Activated naive CD8-positive, alpha-beta T cell treated with anti-CD3 and anti-CD28 coated beads, Interleukin-2, amount 10 ng/mL, durations not matched to agents 7 days and 5 days (primary cell): Measurements from ENCODE around the gene ZNRF3. TPM values are rescaled to one million over a fixed set of nuclear protein-coding genes. Genes with fewer than 3 reads are reported as not detected.
A peak's percentile ranks its signal among the peaks of the same experiment; 100 is the strongest.
"Not testable (repeated sequence)": the region's sequence is repeated elsewhere in the genome, so short reads cannot be mapped to it uniquely, and the experiment has no call there.

Experiments used
- ATAC-seq: fragments of 150-1000 bp; cut with Tn5 transposase; one replicate; pipeline ENCODE4 v1.10.0; 2021; ENCODE audit warnings: low read depth, moderate library complexity
- POLR2A ChIA-PET: fragments of 350-600 bp; sonication (Branson Sonifier 250); formaldehyde crosslinking; loops from one replicate; lab custom pipeline; 2021; ENCODE audit warnings: antibody characterized with exemption; lab: Charles Lee
- DNase-seq: peaks from one replicate; pipeline ENCODE4 v3.0.0; 2021
- H3K27ac Mint-ChIP-seq: one replicate; pipeline ENCODE4 v1.8.0; 2022; ENCODE audit warnings: mild to moderate bottlenecking, mixed read lengths
- H3K27me3 Mint-ChIP-seq: one replicate; pipeline ENCODE4 v1.8.0; 2022; ENCODE audit warnings: mild to moderate bottlenecking, moderate library complexity, mixed read lengths
- H3K36me3 Mint-ChIP-seq: one replicate; pipeline ENCODE4 v1.8.0; 2021; ENCODE audit warnings: mild to moderate bottlenecking, mixed read lengths
- H3K4me1 Mint-ChIP-seq: one replicate; pipeline ENCODE4 v1.8.0; 2021; ENCODE audit warnings: mixed read lengths
- H3K4me3 Mint-ChIP-seq: one replicate; pipeline ENCODE4 v1.8.0; 2022; ENCODE audit warnings: mild to moderate bottlenecking, moderate library complexity, mixed read lengths
- H3K9me3 Mint-ChIP-seq: one replicate; pipeline ENCODE4 v1.8.0; 2021; ENCODE audit warnings: mixed read lengths
- total RNA-seq, 2 experiments: library from RNA; stranded (reverse); gene quantifications; one replicate each; pipeline ENCODE4 v1.2.3, GENCODE V29; 2021

ZNRF3 gene
- total RNA-seq, 2 experiments from 2014 or later = 1.0 to 1.1 TPM

- no peak overlapping the region for H3K4me3 Mint-ChIP-seq
- H3K9me3 Mint-ChIP-seq = no peaks in the 10 kb centered on the region
- peaks cover 27% of the 10 kb centered on the region for H3K27me3 Mint-ChIP-seq
- no peak for DNase-seq
- H3K27ac Mint-ChIP-seq = no peak overlapping the region
- H3K4me1 Mint-ChIP-seq = peaks cover 24% of the 10 kb centered on the region
- no peak for ATAC-seq
- POLR2A ChIA-PET = no interaction called here
- H3K36me3 Mint-ChIP-seq = no peaks in the 10 kb centered on the region
These were observed 21.0 kb downstream of the ZNRF3 start for GRCh38 chr22:28904211-28904896.

- Mint-ChIP-seq H3K27ac (no peak overlapping the region), H3K4me1 (peaks cover 21% of the 10 kb centered on the region), H3K9me3 (no peaks in the 10 kb centered on the region), H3K27me3 (peaks cover 31% of the 10 kb centered on the region), H3K4me3 (no peak overlapping the region), H3K36me3 (no peaks in the 10 kb centered on the region)
- POLR2A ChIA-PET = interaction anchor here (0.6 kb wide), 1 partner anchor 131 kb away, joined by 3 read pairs; no protein-coding TSS in a partner anchor
- DNase-seq (no peak), ATAC-seq (no peak)
These were observed 22.0 kb downstream of the ZNRF3 start for GRCh38 chr22:28905256-28905832.

GRCh38 chr22:28906312-28906711 is 22.9 kb downstream of the ZNRF3 start:
- H3K36me3 Mint-ChIP-seq = no peaks in the 10 kb centered on the region
- POLR2A ChIA-PET = no interaction called here
- no peak for ATAC-seq

GRCh38 chr22:28907311-28908008 is 24.1 kb downstream of the ZNRF3 start:
- H3K27ac Mint-ChIP-seq = no peak overlapping the region
- H3K9me3 Mint-ChIP-seq = no peaks in the 10 kb centered on the region
- DNase-seq = no peak
- peak; percentile 34 for ATAC-seq
- H3K4me3 Mint-ChIP-seq = no peak overlapping the region
- POLR2A ChIA-PET = interaction anchor here (0.8 kb wide), 1 partner anchor 24 kb away, joined by 6 read pairs; the partner anchor contains the start of gene ZNRF3
- peaks cover 32% of the 10 kb centered on the region for H3K27me3 Mint-ChIP-seq
- H3K36me3 Mint-ChIP-seq = no peaks in the 10 kb centered on the region
- peaks cover 21% of the 10 kb centered on the region for H3K4me1 Mint-ChIP-seq

More at GRCh38 chr22:28906312-28906711, 22.9 kb downstream of the ZNRF3 start:
- H3K4me3 Mint-ChIP-seq = no peak overlapping the region
- no peak for DNase-seq
- peaks cover 32% of the 10 kb centered on the region for H3K27me3 Mint-ChIP-seq
- H3K4me1 Mint-ChIP-seq = peaks cover 21% of the 10 kb centered on the region
- no peak overlapping the region for H3K27ac Mint-ChIP-seq
- no peaks in the 10 kb centered on the region for H3K9me3 Mint-ChIP-seq

- not testable (repeated sequence) for H3K36me3 Mint-ChIP-seq, H3K27ac Mint-ChIP-seq, DNase-seq, ATAC-seq, H3K4me3 Mint-ChIP-seq, H3K9me3 Mint-ChIP-seq
- POLR2A ChIA-PET = interaction anchor here (1.0 kb wide), 1 partner anchor 12 kb away, joined by 3 read pairs; no protein-coding TSS in a partner anchor
- peaks cover 27% of the 10 kb centered on the region for H3K27me3 Mint-ChIP-seq
- peaks cover 21% of the 10 kb centered on the region for H3K4me1 Mint-ChIP-seq
These were observed 25.4 kb downstream of the ZNRF3 start for GRCh38 chr22:28908810-28909209.

- Mint-ChIP-seq H3K27me3 (peaks cover 23% of the 10 kb centered on the region), H3K4me3 (peak overlapping the region; percentile 56), H3K27ac (no peak overlapping the region), H3K4me1 (peaks cover 21% of the 10 kb centered on the region), H3K9me3 (no peaks in the 10 kb centered on the region), H3K36me3 (no peaks in the 10 kb centered on the region)
- peak; percentile 94 for ATAC-seq
- no peak for DNase-seq
- POLR2A ChIA-PET = interaction anchor here (1.0 kb wide), 1 partner anchor 13 kb away, joined by 3 read pairs; no protein-coding TSS in a partner anchor
These were observed 26.0 kb downstream of the ZNRF3 start for GRCh38 chr22:28909375-28909774.

- Mint-ChIP-seq H3K9me3 (no peaks in the 10 kb centered on the region), H3K27ac (no peak overlapping the region), H3K4me1 (peaks cover 21% of the 10 kb centered on the region), H3K36me3 (no peaks in the 10 kb centered on the region), H3K4me3 (no peak overlapping the region), H3K27me3 (peaks cover 19% of the 10 kb centered on the region)
- DNase-seq (no peak), ATAC-seq (no peak)
- POLR2A ChIA-PET = no interaction called here
These were observed 27.4 kb downstream of the ZNRF3 start for GRCh38 chr22:28910569-28911303.

GRCh38 chr22:28911304-28911690 is 27.9 kb downstream of the ZNRF3 start:
- Mint-ChIP-seq H3K9me3 (no peaks in the 10 kb centered on the region), H3K27me3 (peaks cover 19% of the 10 kb centered on the region), H3K36me3 (no peaks in the 10 kb centered on the region), H3K4me3 (no peak overlapping the region), H3K27ac (no peak overlapping the region), H3K4me1 (peaks cover 19% of the 10 kb centered on the region)
- no peak for DNase-seq
- POLR2A ChIA-PET = no interaction called here
- ATAC-seq = no peak

GRCh38 chr22:28911777-28912669 is 28.7 kb downstream of the ZNRF3 start:
- no peaks in the 10 kb centered on the region for H3K9me3 Mint-ChIP-seq
- no peak for DNase-seq
- H3K4me3 Mint-ChIP-seq = no peak overlapping the region
- H3K36me3 Mint-ChIP-seq = no peaks in the 10 kb centered on the region
- H3K27me3 Mint-ChIP-seq = peaks cover 22% of the 10 kb centered on the region
- POLR2A ChIA-PET = no interaction called here
- ATAC-seq = no peak
- H3K27ac Mint-ChIP-seq = no peak overlapping the region
- peaks cover 19% of the 10 kb centered on the region for H3K4me1 Mint-ChIP-seq

GRCh38 chr22:28914201-28914600 is 30.8 kb downstream of the ZNRF3 start:
- H3K27me3 Mint-ChIP-seq = peaks cover 20% of the 10 kb centered on the region
- H3K36me3 Mint-ChIP-seq = no peaks in the 10 kb centered on the region
- H3K4me3 Mint-ChIP-seq = no peak overlapping the region
- no peak for DNase-seq
- H3K27ac Mint-ChIP-seq = no peak overlapping the region
- POLR2A ChIA-PET = no interaction called here
- ATAC-seq = no peak
- H3K9me3 Mint-ChIP-seq = no peaks in the 10 kb centered on the region
- H3K4me1 Mint-ChIP-seq = peaks cover 6% of the 10 kb centered on the region

- POLR2A ChIA-PET = no interaction called here
- Mint-ChIP-seq H3K4me3 (no peak overlapping the region), H3K27me3 (peaks cover 26% of the 10 kb centered on the region), H3K4me1 (peaks cover 2% of the 10 kb centered on the region), H3K36me3 (no peaks in the 10 kb centered on the region), H3K27ac (no peak overlapping the region), H3K9me3 (no peaks in the 10 kb centered on the region)
- ATAC-seq (no peak), DNase-seq (no peak)
These were observed 32.6 kb downstream of the ZNRF3 start for GRCh38 chr22:28915969-28916368.

- DNase-seq (no peak), ATAC-seq (no peak)
- Mint-ChIP-seq H3K9me3 (no peaks in the 10 kb centered on the region), H3K36me3 (no peaks in the 10 kb centered on the region), H3K4me1 (peaks cover 6% of the 10 kb centered on the region), H3K4me3 (no peak overlapping the region), H3K27ac (no peak overlapping the region), H3K27me3 (peaks cover 36% of the 10 kb centered on the region)
- POLR2A ChIA-PET = interaction anchor here (0.5 kb wide), 1 partner anchor 27 kb away, joined by 4 read pairs; no protein-coding TSS in a partner anchor
These were observed 34.6 kb downstream of the ZNRF3 start for GRCh38 chr22:28917747-28918549.
